H9 (cell line): ENCODE data around the gene MROH2B. TPM values are rescaled to one million over a fixed set of nuclear protein-coding genes. Genes with fewer than 3 reads are reported as not detected.

ENCODE experiments used
- DNase-seq: peaks from one replicate; pipeline ENCODE4 v3.0.0-alpha.2; 2017
- H2AFZ ChIP-seq: one replicate; pipeline ENCODE4 v1.6.1; 2013; ENCODE audit warnings: mild to moderate bottlenecking, low read length, control low read depth, moderate library complexity
- H2AK5ac ChIP-seq: 2 replicates; pipeline ENCODE4 v1.6.1; 2013; ENCODE audit warnings: low read length, control low read depth, mixed read lengths; ENCODE audit not compliant: insufficient read length
- H2BK120ac ChIP-seq: one replicate; pipeline ENCODE4 v1.6.1; 2013; ENCODE audit warnings: low read depth, mild to moderate bottlenecking, low read length, control low read depth, inconsistent platforms; ENCODE audit not compliant: poor library complexity, severe bottlenecking
- H2BK12ac ChIP-seq: 2 replicates; pipeline ENCODE4 v1.6.1; 2013; ENCODE audit warnings: low read length, control low read depth, mixed read lengths, low read depth; ENCODE audit not compliant: insufficient read length
- H2BK15ac ChIP-seq: 2 replicates; pipeline ENCODE4 v1.6.1; 2013; ENCODE audit warnings: low read depth, low read length, control low read depth
- H2BK20ac ChIP-seq: one replicate; pipeline ENCODE4 v1.6.1; 2013; ENCODE audit warnings: low read depth, mild to moderate bottlenecking, low read length, control low read depth, inconsistent platforms; ENCODE audit not compliant: poor library complexity, severe bottlenecking
- H2BK5ac ChIP-seq: 2 replicates; pipeline ENCODE4 v1.6.1; 2013; ENCODE audit warnings: low read length, control low read depth, mixed read lengths; ENCODE audit not compliant: insufficient read length
- H3K14ac ChIP-seq: 2 replicates; pipeline ENCODE4 v1.6.1; 2013; ENCODE audit warnings: low read length, control low read depth; ENCODE audit not compliant: insufficient read depth
- H3K18ac ChIP-seq: 2 replicates; pipeline ENCODE4 v1.6.1; 2013; ENCODE audit warnings: low read depth, mild to moderate bottlenecking, mixed read lengths, low read length, control low read depth; ENCODE audit not compliant: insufficient read length
- H3K23ac ChIP-seq: 2 replicates; pipeline ENCODE4 v1.6.1; 2013; ENCODE audit warnings: low read length, control low read depth, mixed read lengths, low read depth; ENCODE audit not compliant: insufficient read length
- H3K23me2 ChIP-seq: 2 replicates; pipeline ENCODE4 v1.6.1; 2013; ENCODE audit warnings: low read depth, mild to moderate bottlenecking, mixed read lengths, low read length, control low read depth; ENCODE audit not compliant: insufficient read length, poor library complexity, severe bottlenecking
- H3K27ac ChIP-seq: 2 replicates; pipeline ENCODE4 v1.5.1; 2013; ENCODE audit warnings: low read length, control low read depth, mixed read lengths, low read depth; ENCODE audit not compliant: insufficient read length
- H3K27me3 ChIP-seq: 2 replicates; pipeline ENCODE4 v1.6.1; 2013; ENCODE audit warnings: low read length, control low read depth, inconsistent platforms; ENCODE audit not compliant: insufficient read depth
- H3K4ac ChIP-seq: 2 replicates; pipeline ENCODE4 v1.6.1; 2013; ENCODE audit warnings: low read depth, mild to moderate bottlenecking, control low read depth, inconsistent platforms, low read length, moderate library complexity
- H3K4me1 ChIP-seq: 2 replicates; pipeline ENCODE4 v1.6.1; 2013; ENCODE audit warnings: low read length, control low read depth, inconsistent platforms; ENCODE audit not compliant: insufficient read depth
- H3K4me2 ChIP-seq: 2 replicates; pipeline ENCODE4 v1.6.1; 2013; ENCODE audit warnings: low read length, control low read depth, mixed read lengths; ENCODE audit not compliant: insufficient read length, insufficient read depth
- H3K56ac ChIP-seq: 2 replicates; pipeline ENCODE4 v1.6.1; 2013; ENCODE audit warnings: low read depth, mild to moderate bottlenecking, mixed read lengths, low read length, control low read depth; ENCODE audit not compliant: insufficient read length
- H3K79me1 ChIP-seq: 2 replicates; pipeline ENCODE4 v1.6.1; 2013; ENCODE audit warnings: low read depth, mild to moderate bottlenecking, moderate library complexity, low read length, control low read depth, inconsistent platforms; ENCODE audit not compliant: insufficient read depth, poor library complexity, severe bottlenecking
- H3K79me2 ChIP-seq: 2 replicates; pipeline ENCODE4 v1.6.1; 2013; ENCODE audit warnings: low read length, control low read depth, inconsistent platforms; ENCODE audit not compliant: insufficient read depth
- H3K9ac ChIP-seq: 2 replicates; pipeline ENCODE4 v1.6.1; 2013; ENCODE audit warnings: low read length, control low read depth, mixed read lengths; ENCODE audit not compliant: insufficient read length; ENCODE audit errors: extremely low read depth
- H3K9me3 ChIP-seq: one replicate; pipeline ENCODE4 v1.6.1; 2013; ENCODE audit warnings: low read depth, low read length, inconsistent platforms; ENCODE audit not compliant: control insufficient read depth
- H3T11ph ChIP-seq: one replicate; pipeline ENCODE4 v1.6.1; 2013; ENCODE audit warnings: mild to moderate bottlenecking, low read length, control low read depth, inconsistent platforms
- H4K20me1 ChIP-seq: one replicate; pipeline ENCODE4 v1.6.1; 2013; ENCODE audit not compliant: control insufficient read depth, insufficient read length, insufficient read depth
- H4K5ac ChIP-seq: 2 replicates; pipeline ENCODE4 v1.6.1; 2013; ENCODE audit warnings: low read depth, mild to moderate bottlenecking, mixed read lengths, low read length, control low read depth; ENCODE audit not compliant: insufficient read length
- H4K8ac ChIP-seq: replicated peaks from 2 replicates; pipeline ENCODE4 v1.6.1; 2013; ENCODE audit warnings: low read length, control low read depth, mixed read lengths, low read depth; ENCODE audit not compliant: insufficient read length
- H4K91ac ChIP-seq: 2 replicates; pipeline ENCODE4 v1.6.1; 2013; ENCODE audit warnings: low read depth, mild to moderate bottlenecking, moderate library complexity, mixed read lengths, low read length, control low read depth; ENCODE audit not compliant: insufficient read length
- H3K27ac Mint-ChIP-seq, 3 experiments: 2 replicates in 2 of 3; 3 replicates in 1 of 3; pipeline ENCODE4 v1.8.0; 2020 to 2021; ENCODE audit warnings: mixed read lengths in 3 of 3, mild to moderate bottlenecking in 1 of 3, moderate library complexity in 1 of 3
- H3K27me3 Mint-ChIP-seq: 2 replicates; pipeline ENCODE4 v1.8.0; 2021; ENCODE audit warnings: low read depth, mild to moderate bottlenecking, moderate library complexity, mixed read lengths
- H3K36me3 Mint-ChIP-seq, 3 experiments: 2 replicates in 2 of 3; 3 replicates in 1 of 3; pipeline ENCODE4 v1.8.0; 2020 to 2021; ENCODE audit warnings: low read depth in 3 of 3, mixed read lengths in 3 of 3; ENCODE audit not compliant: insufficient read depth in 1 of 3
- H3K4me1 Mint-ChIP-seq, 2 experiments: 2 replicates each; pipeline ENCODE4 v1.8.0; 2020; ENCODE audit warnings: mixed read lengths in 2 of 2
- H3K4me3 Mint-ChIP-seq, 2 experiments: 2 replicates in 1 of 2; 3 replicates in 1 of 2; pipeline ENCODE4 v1.8.0; 2020 to 2021; ENCODE audit warnings: mild to moderate bottlenecking in 2 of 2, mixed read lengths in 2 of 2, moderate library complexity in 1 of 2
- H3K9me3 Mint-ChIP-seq, 2 experiments: 2 replicates in 1 of 2; 3 replicates in 1 of 2; pipeline ENCODE4 v1.8.0; 2020; ENCODE audit warnings: mild to moderate bottlenecking in 2 of 2, mixed read lengths in 2 of 2, moderate library complexity in 1 of 2
- CTCF ChIP-seq: fragments of 200-600 bp; sonication (generic); conservative IDR thresholded peaks from 3 replicates; pipeline ENCODE4 v1.8.0; 2021; ENCODE audit warnings: antibody characterized with exemption, mild to moderate bottlenecking
- WGBS: extraction: QIAGEN DNeasy Blood & Tissue Kit; methylation state at CpG from one replicate; pipeline ENCODE4 v1.1.7; 2013; ENCODE audit warnings: missing lambda C conversion rate, low lambda C conversion rate, mixed read lengths; ENCODE audit not compliant: insufficient read length; ENCODE audit errors: extremely low coverage; 5-methylcytosine and 5-hydroxymethylcytosine counted together
- total RNA-seq: library from RNA; stranded (reverse); gene quantifications from 2 replicates; pipeline ENCODE4 v1.2.1, GENCODE V29; 2021

Gene MROH2B
- total RNA-seq, 1 experiment from 2014 or later = not detected

GRCh38 chr5:40957048-40957447 is 114.1 kb downstream of the MROH2B start:
- H4K5ac ChIP-seq = no peak overlapping the region
- no peak overlapping the region for H3K4me2 ChIP-seq
- no peaks in the 10 kb centered on the region for H3K23me2 ChIP-seq
- H3K27me3 ChIP-seq = no peaks in the 10 kb centered on the region
- no peak overlapping the region for H3K14ac ChIP-seq
- no peak overlapping the region for H2AFZ ChIP-seq
- H3K4ac ChIP-seq = no peak overlapping the region
- H4K91ac ChIP-seq = no peak overlapping the region
- H3K79me1 ChIP-seq = no peaks in the 10 kb centered on the region
- Mint-ChIP-seq H3K4me3 (no peak overlapping the region), H3K27me3 (no peaks in the 10 kb centered on the region), H3K36me3 (peaks cover 0 to 14% (median 3%) of the 10 kb centered on the region in 3 experiments; a peak in 3 of 7 replicates), H3K4me1 (peaks cover 9 to 16% of the 10 kb centered on the region in 2 experiments), H3K27ac (no peak overlapping the region), H3K9me3 (peaks cover 16 to 18% of the 10 kb centered on the region in 2 experiments)
- WGBS = no CpG with 5 or more reads among the region's 3 CpGs
- DNase-seq = no peak
- no peak overlapping the region for H3K56ac ChIP-seq
- no peak overlapping the region for H2BK20ac ChIP-seq
- H2BK15ac ChIP-seq = no peak overlapping the region
- no peak overlapping the region for H2BK120ac ChIP-seq
- peaks cover 3% of the 10 kb centered on the region for H3K4me1 ChIP-seq
- H3K18ac ChIP-seq = no peak overlapping the region
- no peak overlapping the region for H3K27ac ChIP-seq
- no peak overlapping the region for H4K8ac ChIP-seq
- no peak overlapping the region for H3K23ac ChIP-seq
- H3K9me3 ChIP-seq = no peaks in the 10 kb centered on the region
- H4K20me1 ChIP-seq = no peaks in the 10 kb centered on the region
- no peak overlapping the region for H2BK5ac ChIP-seq
- no peaks in the 10 kb centered on the region for H3K79me2 ChIP-seq
- no peak overlapping the region for H2AK5ac ChIP-seq
- no peak overlapping the region for H2BK12ac ChIP-seq
- no peak for TF ChIP-seq CTCF
- H3K9ac ChIP-seq = no peak overlapping the region
- H3T11ph ChIP-seq = no peak overlapping the region
